ENCODE data around the gene NUF2.
"Not testable (repeated sequence)": the region's sequence is repeated elsewhere in the genome, so short reads cannot be mapped to it uniquely, and the experiment has no call there.

Gene NUF2

DNA sequence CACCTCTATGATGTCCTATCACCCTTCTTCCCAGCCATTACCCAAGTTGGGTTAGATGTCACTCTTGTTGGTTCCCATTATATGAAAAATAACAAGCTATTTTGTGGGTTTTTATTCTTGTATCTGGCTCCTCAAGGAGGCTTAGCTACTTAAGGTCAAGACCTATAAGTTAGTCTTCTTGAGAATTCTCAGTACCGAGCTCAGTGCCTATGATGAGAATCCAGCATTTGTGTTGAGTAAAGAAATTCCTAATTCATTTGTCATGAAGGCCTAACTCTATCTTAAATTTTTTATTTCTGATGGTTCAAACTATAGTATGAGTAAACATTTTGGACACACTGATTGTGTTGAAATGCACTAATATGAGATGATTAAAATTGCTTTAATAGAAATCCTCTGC, 15.9 kb downstream of the NUF2 start:
- DNase-seq = no peak

DNA sequence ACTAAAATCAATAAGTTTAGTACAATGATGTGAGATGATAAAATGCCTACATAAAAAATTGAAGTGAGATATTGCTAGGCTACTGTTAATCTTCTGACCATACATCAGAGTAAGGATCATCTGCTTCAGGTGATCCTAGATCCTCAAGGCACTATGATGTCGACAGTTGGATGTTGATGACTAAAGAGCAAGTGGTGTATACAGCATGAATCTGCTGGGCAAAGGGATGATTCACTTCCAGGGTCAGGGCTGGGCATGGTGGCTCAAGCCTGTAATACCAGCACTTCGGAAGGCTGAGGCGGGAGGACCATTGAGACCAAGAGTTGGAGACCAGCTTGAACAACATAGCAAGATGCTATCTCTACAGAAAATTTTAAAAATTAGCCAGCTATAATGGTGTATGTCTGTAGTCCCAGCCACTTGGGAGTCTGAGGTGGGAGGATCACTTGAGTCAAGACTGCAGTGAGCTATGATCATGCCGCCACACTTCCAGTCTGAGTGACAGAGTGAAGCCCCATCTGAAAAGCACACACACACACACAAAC, 24.6 kb downstream of the NUF2 start:
- no peak for DNase-seq

DNA sequence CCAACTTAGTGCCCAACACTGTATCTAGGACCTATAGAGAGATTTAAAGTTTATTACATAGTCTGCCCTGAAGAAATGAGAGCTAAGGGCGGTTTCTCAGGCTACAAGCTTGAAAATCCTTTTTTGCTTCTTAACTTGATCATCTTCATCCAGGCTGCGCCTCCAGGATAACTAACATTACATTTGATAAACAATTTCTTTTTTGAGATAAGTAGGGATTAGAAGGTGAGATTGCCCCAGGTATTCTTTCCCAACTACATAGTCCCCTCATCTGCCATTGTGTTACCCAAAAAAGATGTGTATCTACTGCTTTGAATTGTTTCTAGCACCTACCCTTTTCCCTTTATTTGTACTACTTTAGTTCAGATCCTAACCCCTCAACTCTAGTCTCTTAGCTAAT, 25.4 kb downstream of the NUF2 start:
- no peak for DNase-seq

DNA sequence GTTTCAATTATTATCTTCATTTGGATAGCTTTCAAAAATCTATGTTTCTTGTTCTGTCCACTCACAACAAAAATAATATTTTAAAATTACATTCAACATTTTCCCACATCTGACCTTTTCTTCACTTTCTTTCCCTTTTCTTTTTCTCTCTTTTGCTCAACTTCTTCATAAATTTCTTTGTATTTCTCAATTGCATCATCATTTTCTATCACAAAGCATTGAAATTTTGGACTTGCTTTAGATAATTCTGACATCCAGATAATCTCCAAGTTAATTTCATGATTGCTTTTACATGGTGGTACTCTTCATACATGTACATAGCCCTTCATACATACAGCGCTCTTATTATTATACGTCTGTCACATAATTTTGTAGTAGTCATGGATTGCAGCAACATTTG, 30.2 kb downstream of the NUF2 start:
- DNase-seq = no peak

DNA sequence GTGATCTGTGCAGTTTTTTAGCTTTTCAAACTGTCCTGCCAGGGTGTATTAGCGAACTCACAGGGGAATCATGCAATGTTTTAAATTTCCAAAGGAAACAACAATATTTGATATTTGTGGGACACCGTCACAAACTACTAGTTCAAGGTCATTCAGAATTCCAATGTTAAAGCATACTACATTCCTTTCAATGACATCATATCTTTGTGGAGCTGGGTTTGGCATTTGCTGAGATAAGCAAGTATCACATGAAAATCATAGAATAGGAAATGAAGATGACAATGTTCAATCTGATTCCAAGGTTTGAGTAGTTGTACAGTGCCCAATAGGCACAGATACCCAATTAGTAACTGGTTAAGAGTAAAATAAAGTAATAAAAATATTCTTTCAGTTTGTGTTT, 35.6 kb downstream of the NUF2 start:
- no peak for DNase-seq

DNA sequence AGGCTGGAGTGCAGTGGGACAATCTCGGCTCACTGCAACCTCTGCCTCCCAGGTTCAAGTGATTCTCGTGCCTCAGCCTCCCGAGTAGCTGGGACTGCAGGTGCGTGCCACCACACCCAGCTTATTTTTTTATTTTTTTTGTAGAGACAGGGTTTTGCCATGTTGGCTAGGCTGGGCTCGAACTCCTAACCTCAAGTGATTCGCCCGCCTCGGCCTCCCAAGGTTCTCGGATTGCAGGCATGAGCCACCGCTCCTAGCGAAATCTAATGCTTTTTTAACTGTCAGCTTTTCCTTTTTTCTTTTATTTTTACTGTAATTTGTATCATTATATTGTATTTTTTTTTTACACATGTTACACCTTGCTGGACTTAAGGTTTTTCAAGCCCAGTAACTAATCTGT, 36.4 kb downstream of the NUF2 start:
- not testable (repeated sequence) for DNase-seq

DNA sequence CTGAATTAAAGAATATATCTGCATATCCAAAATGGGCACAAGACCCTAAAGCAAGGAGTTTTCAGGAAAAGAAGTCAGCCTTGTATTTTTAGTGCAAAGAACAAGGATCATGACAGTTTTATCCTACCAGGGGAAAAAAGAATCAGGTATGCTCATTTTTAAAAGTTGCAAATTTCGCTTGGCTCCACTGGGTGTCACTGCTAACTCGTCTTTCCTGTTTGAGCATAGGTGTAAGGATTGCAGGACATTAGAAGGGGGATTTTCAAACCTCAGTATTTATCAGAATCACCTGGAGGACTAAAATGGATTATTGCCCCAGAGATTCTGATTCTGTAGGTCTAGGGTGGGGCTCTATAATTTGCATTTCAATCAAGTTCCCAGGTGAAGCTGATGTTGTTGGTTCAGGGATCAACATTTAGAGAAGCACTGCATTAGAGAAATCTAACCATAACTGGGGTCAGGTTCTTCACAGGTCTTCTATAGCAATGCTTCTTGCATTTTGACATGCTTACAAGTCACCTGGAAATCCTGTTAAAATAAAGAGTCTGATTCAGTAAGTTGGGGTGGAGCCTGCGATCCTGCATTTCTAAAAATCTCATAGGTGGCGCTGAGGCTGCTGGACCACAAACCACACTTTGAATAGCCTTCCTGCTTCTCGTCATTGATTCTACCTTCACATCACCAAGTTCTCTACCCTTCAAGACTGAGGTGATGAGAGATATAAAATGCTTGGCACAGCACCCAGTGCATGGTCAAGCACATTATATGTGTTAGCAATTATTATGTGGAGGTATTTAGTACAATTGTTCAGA, 39.6 kb downstream of the NUF2 start:
- no peak for DNase-seq

DNA sequence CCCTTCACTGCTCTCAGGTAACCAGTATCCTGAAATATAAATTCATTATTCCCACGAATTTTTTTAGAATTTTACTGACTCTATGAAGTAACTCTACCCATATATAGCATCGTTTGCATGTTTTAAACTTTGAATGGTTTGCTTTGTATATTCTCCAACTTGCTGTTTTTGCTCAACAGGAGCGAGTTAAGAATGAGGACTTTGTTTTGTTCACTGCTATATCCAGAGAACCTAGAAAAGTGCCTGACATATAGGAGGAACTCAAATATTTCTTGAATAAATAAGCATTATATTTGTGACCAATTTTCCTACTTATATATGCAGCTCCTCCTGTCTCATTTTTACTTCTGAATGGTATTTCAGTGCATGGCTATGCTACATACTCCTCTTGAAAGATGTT, 43.4 kb downstream of the NUF2 start:
- DNase-seq = no peak

DNA sequence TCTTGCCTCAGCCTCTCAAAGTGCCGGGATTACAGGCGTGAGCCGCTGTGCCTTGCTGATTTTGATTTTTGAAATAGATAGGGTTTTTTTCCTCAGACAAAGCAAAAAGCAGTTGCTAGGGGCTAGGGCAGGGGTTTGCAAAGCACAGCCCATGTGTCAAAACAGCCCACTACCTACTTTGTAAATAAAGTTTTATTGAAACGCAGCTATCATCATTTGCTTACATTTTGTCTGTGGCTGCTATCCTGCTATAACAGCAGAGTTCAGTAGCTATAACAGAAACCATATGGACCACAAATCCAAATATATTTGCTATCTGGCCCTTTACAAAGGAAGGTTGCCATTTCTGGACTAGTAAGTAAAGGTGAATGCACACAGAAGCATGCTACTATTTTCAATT, 44.8 kb downstream of the NUF2 start:
- no peak for DNase-seq

DNA sequence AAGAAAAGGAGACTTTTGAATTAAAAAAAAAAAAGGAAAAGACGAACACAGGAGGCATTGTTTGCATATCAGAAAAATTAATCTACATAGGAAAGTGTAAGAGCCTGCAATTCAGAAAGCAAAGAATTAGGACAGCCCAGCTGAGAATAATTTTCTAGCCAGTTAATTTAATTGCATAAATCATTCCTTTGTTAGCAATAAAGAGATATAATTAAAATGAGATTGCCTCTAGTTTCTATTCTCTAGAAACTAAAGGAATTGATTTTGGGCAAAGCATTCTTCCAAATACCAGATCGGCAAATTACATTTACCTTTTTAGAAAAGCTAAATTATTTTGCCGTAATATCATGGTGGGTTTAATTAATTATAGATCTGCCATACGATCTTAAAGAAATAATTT, 46.0 kb downstream of the NUF2 start:
- DNase-seq = no peak

DNA sequence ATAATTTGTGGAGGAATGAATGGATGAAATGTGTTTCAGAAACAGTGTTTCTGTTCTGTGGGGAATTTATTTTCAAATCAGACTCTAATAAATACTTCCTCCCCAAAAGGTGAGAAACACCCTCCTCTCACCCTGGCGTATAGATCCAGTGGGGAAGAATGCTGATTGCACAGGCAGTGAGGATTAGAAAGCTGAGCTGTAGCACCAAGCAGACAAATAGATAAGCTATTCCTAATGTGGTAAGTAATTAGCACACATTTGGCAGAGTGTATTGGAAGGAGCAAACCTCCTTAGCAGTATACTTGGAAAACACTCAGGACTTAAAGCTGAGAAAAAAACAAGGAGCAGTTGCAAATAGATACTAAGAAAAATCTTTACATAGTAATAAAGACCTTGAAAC, 50.8 kb downstream of the NUF2 start:
- DNase-seq = no peak

DNA sequence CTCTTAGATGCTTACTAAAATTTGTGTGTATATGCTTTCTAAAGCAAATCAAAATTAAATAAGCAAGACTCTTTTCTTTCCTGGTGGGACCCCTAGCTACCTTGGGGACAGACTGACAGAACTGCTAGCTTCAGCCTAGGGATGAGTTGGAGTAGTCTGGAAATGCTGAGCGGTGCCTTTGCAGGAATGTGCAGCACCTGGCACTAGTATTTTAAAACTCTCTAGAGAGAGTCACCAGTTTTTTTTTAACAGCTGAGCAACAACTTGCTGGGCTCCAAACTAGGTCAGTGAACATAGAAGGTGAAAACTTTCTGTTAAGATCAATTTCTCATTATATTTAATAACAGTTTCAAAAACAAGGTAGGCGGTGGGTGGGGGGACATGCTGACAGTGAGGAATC, 56.8 kb downstream of the NUF2 start:
- no peak for DNase-seq

DNA sequence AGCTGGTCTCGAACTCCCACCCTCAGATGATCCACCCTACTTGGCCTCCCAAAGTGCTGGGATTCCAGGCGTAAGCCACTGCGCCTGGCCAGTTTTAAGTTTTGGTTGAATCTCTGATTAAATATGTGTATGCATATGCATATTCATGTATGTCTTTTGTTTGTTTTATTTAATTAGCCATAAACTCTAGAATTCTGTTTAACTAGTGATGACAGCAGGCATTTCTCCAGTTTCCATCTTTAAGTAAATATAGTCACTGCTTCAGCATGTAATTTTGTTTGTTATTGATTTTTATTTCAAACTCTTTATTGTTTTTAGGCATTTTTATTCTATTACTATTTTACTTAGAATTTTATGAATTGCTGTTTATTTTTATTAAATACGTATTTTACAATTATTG, 58.0 kb downstream of the NUF2 start:
- DNase-seq = no peak

DNA sequence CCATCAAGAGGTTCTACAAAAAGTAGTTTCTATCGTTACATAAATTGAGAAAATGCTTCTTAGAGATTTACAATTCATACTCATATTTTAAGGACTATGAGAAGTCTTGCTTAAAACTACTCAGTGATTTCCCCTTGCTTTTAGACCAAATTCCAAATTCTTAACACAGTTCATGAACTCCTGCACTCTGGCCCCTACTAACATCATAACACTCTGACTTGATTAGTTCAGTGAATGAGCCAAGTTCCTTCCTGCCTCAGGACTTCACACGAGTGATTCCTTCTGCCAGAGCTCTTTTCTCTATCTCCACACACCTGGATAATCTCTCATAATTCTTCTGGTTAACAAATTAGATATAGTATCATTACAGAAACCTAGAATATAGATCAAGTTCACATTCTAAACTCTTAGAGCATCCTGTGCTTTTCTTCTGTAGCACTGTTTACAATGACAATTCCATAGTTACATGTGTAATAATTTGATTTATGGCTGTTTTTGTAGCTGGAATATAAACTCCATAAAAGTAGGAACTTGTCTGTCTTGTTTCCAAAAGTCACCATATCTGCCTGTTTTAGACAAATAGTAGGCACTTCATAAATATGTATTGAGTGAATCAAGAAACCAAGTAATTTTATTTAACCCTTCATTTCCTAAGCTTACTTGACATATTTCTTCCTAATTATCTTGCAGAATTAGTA, 59.9 kb downstream of the NUF2 start:
- no peak for DNase-seq

DNA sequence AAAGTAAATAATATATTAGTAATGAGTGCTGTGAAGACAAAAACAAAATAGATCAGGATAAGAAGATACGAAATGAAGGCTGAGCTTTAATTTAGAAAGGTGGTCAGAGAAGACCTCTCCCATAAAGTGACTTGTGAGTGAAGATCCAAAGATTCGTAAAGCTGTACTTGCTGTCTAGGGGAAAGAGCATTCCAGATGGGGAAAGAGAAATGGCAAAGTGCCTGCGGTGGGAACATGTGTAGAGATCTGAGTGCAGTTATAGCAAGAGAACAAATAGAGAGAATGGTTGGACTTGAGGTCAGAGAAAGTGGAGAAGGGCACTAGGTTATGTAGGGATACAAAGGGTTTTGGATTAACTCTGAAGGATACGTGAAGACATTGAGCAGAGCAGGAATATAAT, 60.6 kb downstream of the NUF2 start:
- no peak for DNase-seq

DNA sequence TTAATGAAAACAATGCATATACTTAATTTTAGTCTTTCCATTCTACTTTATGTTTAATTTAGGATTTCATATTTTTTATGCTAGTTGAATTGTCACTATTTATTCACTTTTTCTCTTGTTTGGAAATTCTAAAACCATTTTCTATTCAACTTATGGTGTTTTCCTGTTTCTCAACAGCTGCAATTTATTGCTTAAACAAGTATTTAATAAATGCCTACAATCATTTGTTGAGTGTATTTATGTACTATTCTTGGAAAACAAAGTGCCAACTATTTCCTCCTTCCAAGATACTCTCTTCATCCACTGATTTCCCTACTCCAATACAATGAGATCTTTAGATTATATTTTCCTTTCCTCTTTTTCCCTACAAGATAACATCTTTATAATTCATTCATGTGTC, 65.4 kb downstream of the NUF2 start:
- DNase-seq = no peak

DNA sequence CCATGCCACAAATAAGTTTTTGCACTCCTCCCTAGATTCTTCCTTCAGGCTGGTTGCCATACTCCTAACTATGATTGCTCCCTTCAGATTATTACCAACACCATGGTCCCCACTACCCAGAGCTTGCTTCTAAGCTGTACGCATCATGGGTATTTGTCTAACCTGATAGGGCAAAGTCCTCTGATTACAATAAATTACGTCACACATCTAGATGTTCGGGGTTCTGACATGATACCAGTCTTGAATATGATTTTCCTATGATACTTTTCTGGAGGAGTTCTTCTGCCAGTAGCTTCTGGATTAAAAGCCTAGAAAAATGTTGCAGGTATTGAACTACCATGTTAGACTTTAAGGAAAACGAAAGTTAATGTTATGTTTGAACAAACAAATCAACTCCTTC, 67.2 kb downstream of the NUF2 start:
- DNase-seq = no peak

DNA sequence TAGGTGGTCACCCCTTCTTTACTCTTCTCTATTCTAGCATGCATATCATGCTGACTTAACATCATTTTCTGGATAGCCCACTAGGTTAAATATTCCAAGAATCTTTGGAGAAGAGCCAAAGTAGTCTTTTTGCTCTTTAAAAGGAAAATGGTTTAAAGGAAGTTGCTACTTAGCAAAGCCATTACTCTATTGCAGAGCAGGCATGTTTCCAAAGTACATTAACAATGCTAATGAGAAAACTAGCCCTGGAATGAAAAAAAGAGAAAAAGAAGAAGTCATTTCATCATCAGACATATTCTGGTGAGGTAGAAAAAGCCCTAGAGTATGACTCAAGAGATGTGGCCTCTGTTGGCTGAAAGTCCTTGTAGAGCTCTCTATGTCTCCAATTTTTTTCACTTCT, 74.0 kb downstream of the NUF2 start:
- no peak for DNase-seq

DNA sequence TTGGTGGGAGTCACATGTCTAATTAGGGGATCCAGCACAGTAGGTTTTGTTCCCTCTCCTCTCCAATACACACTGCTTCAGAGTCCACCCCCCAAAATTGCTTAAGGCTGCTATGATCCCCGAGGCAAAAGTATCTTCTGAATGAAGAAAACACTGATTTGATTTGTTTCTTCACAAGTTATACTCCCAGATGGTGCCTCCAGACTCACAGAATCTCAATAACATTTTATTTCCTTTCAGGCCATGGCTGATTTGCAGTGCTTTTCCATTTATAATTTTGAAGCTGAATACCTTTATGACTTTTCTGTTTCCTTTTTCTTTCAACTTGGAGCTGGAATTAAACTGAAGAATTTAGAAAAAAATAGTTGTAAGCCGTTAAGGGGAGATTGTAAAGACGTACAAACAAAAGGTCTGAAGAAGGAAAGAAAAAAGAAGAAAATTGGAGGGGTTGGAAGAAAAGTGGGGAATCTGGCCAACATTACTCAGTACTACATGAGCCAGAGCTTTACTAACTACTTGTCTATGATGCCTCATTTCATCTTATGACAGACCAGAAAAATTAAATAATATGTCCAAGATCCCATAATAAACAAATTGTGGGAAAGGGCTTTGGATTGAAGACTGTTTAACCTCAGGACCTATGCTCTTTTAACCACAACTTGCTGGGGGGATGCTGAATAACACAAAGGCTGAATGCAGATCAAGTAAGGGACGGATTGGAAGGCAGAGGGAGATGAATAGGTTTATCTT, 75.9 kb downstream of the NUF2 start:
- DNase-seq = no peak

DNA sequence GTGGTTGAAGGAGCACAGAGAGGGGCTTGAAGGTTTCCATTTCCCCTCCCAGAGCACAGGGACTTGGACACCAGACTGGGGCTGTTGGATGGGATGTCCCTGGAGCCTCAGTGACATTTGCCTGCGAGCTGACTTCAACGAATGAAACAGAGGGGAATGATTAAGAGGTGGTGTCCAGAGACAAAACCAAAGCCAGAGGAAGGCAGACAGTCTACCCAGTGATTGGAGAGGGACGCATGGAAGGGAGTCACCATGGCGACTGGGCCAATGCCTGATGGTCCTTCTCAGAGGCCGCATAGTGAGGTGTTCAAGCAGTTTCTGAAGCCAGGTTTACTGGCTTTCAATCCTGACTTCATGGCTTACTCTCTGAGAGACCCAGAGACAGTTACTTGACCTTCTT, 77.2 kb downstream of the NUF2 start:
- DNase-seq = no peak

DNA sequence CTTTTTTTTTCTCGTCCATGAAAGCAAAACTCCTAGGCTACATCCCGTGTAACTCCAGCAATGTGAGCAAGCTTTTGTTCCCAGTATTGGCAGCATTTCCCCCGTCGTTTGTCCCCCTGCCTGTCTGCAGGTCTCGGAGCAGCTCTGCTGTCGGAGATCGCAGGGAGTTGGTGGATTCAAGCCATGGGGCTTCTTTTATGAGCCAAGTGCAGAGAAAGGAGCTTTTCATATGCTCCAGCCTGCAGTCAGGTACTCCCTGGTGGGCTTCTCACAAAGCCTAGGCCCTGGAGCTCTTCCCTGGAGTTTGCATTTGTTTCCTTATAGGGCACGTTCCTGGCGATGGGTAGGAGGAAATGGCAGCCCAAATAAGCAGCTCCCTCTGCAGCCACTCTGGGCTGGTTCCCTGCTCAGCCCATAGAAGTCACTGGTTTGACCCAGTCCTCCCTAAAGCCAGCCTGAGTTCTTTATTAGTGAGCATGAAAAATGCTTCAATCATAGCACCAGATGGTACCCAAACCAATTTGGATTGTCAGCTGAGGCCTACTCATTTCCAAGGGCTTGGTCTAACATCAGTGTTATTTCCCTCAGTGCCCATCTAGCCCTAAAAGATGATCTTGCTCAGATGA, 78.3 kb downstream of the NUF2 start:
- no peak for DNase-seq

DNA sequence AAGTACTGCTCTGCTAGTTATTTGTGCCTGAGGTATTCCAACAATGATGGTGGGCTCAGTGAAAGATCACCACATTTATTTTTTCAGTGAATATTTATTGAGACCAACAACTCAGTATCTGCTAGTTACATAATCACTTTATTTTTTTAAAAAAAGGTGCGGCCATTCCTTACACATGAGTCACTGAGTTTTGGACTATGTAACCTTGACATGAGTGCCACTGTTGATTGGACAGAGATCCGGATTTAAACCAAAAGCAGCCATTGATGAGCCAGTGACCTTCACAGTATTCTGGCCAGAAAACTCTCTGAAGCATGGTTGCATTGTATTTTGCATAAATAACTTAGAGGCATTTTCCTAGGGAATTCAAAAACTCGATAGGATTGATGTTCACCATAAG, 79.5 kb downstream of the NUF2 start:
- no peak for DNase-seq
